Measurements from ENCODE around the gene MCAT. TPM values are rescaled to one million over a fixed set of nuclear protein-coding genes. Genes with fewer than 3 reads are reported as not detected.

Gene MCAT
- total RNA-seq, 2 donors from 2014 or later: 39.1 to 39.9 TPM

- 33% methylated on average over 6 of the region's 6 CpGs for WGBS
- H3K27ac ChIP-seq: no peak overlapping the region
- intact Hi-C loops (cut with DNase I): loop anchor here (10.0 kb wide), 1 partner anchor 315 kb away; no protein-coding TSS in a partner anchor
These were observed 52.9 kb downstream of the MCAT start for GRCh38 chr22:43090130-43090789.

GRCh38 chr22:43088984-43089717 lies 54.0 kb downstream of the MCAT start, which contains the start of gene TTLL1:
TSS of gene TTLL1 (minus strand) at chr22:43089391. CDS start at chr22:43075586, 13,805 bp downstream.
- H3K9me3 ChIP-seq: no peaks in the 10 kb centered on the region
- H3K4me3 ChIP-seq: peak within 1 kb of the TSS; percentile 69 to 74
- DNase-seq (ENCODE audit: low spot score): peak; percentile 76

More at GRCh38 chr22:43090130-43090789, 52.9 kb downstream of the MCAT start:
- TF ChIP-seq POLR2AphosphoS5 (IDR thresholded peaks at IDR 0.05) (peak; percentile 64), POLR2A (IDR thresholded peaks at IDR 0.05) (no peak)
- TF ChIP-seq, protein P1, sequence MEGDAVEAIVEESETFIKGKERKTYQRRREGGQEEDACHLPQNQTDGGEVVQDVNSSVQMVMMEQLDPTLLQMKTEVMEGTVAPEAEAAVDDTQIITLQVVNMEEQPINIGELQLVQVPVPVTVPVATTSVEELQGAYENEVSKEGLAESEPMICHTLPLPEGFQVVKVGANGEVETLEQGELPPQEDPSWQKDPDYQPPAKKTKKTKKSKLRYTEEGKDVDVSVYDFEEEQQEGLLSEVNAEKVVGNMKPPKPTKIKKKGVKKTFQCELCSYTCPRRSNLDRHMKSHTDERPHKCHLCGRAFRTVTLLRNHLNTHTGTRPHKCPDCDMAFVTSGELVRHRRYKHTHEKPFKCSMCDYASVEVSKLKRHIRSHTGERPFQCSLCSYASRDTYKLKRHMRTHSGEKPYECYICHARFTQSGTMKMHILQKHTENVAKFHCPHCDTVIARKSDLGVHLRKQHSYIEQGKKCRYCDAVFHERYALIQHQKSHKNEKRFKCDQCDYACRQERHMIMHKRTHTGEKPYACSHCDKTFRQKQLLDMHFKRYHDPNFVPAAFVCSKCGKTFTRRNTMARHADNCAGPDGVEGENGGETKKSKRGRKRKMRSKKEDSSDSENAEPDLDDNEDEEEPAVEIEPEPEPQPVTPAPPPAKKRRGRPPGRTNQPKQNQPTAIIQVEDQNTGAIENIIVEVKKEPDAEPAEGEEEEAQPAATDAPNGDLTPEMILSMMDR (IDR thresholded peaks at IDR 0.05): peak in 3 of 4 experiments; percentile 19 to 58 (median 38)
- peaks cover 4% of the 10 kb centered on the region for H3K4me1 ChIP-seq (replicated peaks)
- no peak overlapping the region for H3K4me3 ChIP-seq
- H3K9me3 ChIP-seq: no peaks in the 10 kb centered on the region
- no peaks in the 10 kb centered on the region for H3K27me3 ChIP-seq (replicated peaks; ENCODE audit: insufficient read depth)
- H3K36me3 ChIP-seq: no peaks in the 10 kb centered on the region
- DNase-seq (ENCODE audit: low spot score): peak; percentile 58

DNA sequence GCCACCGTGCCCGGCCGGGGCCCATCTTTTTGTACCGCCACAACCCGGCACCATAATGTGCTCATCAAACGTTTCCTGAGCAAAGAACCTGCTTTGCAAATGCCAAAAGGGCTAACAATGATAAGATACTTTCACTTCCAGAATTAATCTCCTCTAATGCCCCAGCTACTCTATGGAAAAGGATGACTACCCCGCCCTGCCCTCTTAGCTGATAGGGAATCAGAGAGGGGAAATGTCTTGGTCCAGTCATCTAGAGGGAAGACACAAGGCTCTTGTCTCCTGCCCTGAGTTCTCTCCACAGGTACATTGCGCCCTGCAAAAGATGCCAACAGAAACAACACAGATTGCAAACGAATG lies 54.6 kb downstream of the MCAT start:
- peaks cover 4% of the 10 kb centered on the region for H3K4me1 ChIP-seq (replicated peaks)
- H3K9me3 ChIP-seq: no peaks in the 10 kb centered on the region
- peak overlapping the region in 1 of 2 donors; percentile 67 for H3K27ac ChIP-seq
- no peaks in the 10 kb centered on the region for H3K27me3 ChIP-seq (replicated peaks; ENCODE audit: insufficient read depth)
- intact Hi-C loops (cut with DNase I): no loop called here
- TF ChIP-seq, protein P1 (IDR thresholded peaks at IDR 0.05): no peak
- TF ChIP-seq POLR2AphosphoS5 (IDR thresholded peaks at IDR 0.05) (no peak), POLR2A (IDR thresholded peaks at IDR 0.05) (no peak)
- no peak for DNase-seq (ENCODE audit: low spot score)
- H3K36me3 ChIP-seq: no peaks in the 10 kb centered on the region
- WGBS: 58% methylated on average over 9 of the region's 9 CpGs
- H3K4me3 ChIP-seq: peak overlapping the region; percentile 69 to 74

More at GRCh38 chr22:43088984-43089717, 54.0 kb downstream of the MCAT start, which contains the start of gene TTLL1:
- Histone ChIP-seq H3K36me3 (no peaks in the 10 kb centered on the region), H3K27ac (peak within 1 kb of the TSS; percentile 67 to 69), H3K4me1 (replicated peaks) (peaks cover 4% of the 10 kb centered on the region), H3K27me3 (replicated peaks; ENCODE audit: insufficient read depth) (no peaks in the 10 kb centered on the region)
- peak; percentile 61 for TF ChIP-seq POLR2AphosphoS5 (IDR thresholded peaks at IDR 0.05)
- TF ChIP-seq, protein P1 (IDR thresholded peaks at IDR 0.05): peak in 2 of 4 experiments; percentile 25 to 33
- TF ChIP-seq POLR2A (IDR thresholded peaks at IDR 0.05): peak; percentile 57
- 8% methylated on average over 35 of the region's 64 CpGs for WGBS
- intact Hi-C loops (cut with DNase I): no loop called here

- TF ChIP-seq POLR2A (IDR thresholded peaks at IDR 0.05): no peak
- TF ChIP-seq, protein P1 (IDR thresholded peaks at IDR 0.05): no peak
- no peak for TF ChIP-seq POLR2AphosphoS5 (IDR thresholded peaks at IDR 0.05)
- DNase-seq (ENCODE audit: low spot score): no peak
- Histone ChIP-seq H3K27ac (no peak overlapping the region), H3K4me1 (replicated peaks) (peaks cover 4% of the 10 kb centered on the region), H3K4me3 (no peak overlapping the region), H3K9me3 (no peaks in the 10 kb centered on the region), H3K36me3 (no peaks in the 10 kb centered on the region), H3K27me3 (replicated peaks; ENCODE audit: insufficient read depth) (no peaks in the 10 kb centered on the region)
- intact Hi-C loops (cut with DNase I): no loop called here
- 61% methylated on average over 19 of the region's 19 CpGs for WGBS
These were observed 57.3 kb downstream of the MCAT start for GRCh38 chr22:43085658-43086606.

Other genes starting within 250 kb of the MCAT start
- gene PACSIN2, start 128.2 kb downstream of the MCAT start, total RNA-seq: 10 to 100 TPM; 78.0 to 87.1 TPM
- gene TTLL1, start 54.0 kb downstream of the MCAT start, total RNA-seq: 10 to 100 TPM in 1 of 2 donors, 1 to 10 TPM in 1; 8.8 to 22.3 TPM
- 10 to 100 TPM; 22.1 to 68.4 TPM for gene BIK, start 32.6 kb downstream of the MCAT start, total RNA-seq
- gene TSPO, start 8.2 kb upstream of the MCAT start, total RNA-seq: 100 to 1,000 TPM; 238 to 575 TPM
- gene TTLL12, start 43.7 kb upstream of the MCAT start, total RNA-seq: 100 to 1,000 TPM in 1 of 2 donors, 10 to 100 TPM in 1; 62.5 to 118 TPM
- 10 to 100 TPM in 1 of 2 donors, under 1 TPM in 1; 0.68 to 23.5 TPM for gene SCUBE1, start 200.0 kb upstream of the MCAT start, total RNA-seq

Data from prostate gland (tissue), 2 donors.